Pancreas (tissue), 10 donors: Measurements from ENCODE around the gene SLC9A8. TPM values are rescaled to one million over a fixed set of nuclear protein-coding genes. Genes with fewer than 3 reads are reported as not detected.
A peak's percentile ranks its signal among the peaks of the same experiment; 100 is the strongest.

ENCODE experiments used
- ATAC-seq, 4 donors: fragments of 200-7000 bp; cut with Tn5 transposase; one replicate each; pipeline versions ENCODE4 v1.8.0 to v1.9.1; 2020; ENCODE audit warnings: mild to moderate bottlenecking in 4 of 4, moderate library complexity in 4 of 4
- DNase-seq, 6 donors: peaks; one replicate each; pipeline ENCODE4 v3.0.0-alpha.2; 2020
- FAIRE-seq: peaks from 2 replicates; lab custom pipeline; 2012; peaks lifted over from hg19 to GRCh38; lab: Jason Lieb, UNC
- H3K27ac ChIP-seq, 4 donors: fragments of 200-600 bp; sonication (generic); 1 replicate in 3 of 4; 2 replicates in 1 of 4; pipeline versions ENCODE4 v1.5.0 to v1.8.0; 2020
- H3K27me3 ChIP-seq, 4 donors: fragments of 200-600 bp; one replicate each; pipeline ENCODE4 v1.8.0; 2021
- H3K36me3 ChIP-seq, 3 donors: fragments of 200-600 bp; sonication (generic) in 1 of 3; one replicate each; pipeline versions ENCODE4 v1.5.0 to v1.8.0; 2020 to 2021
- H3K4me1 ChIP-seq, 3 donors: fragments of 200-600 bp; one replicate each; pipeline ENCODE4 v1.8.0; 2021
- H3K4me3 ChIP-seq, 4 donors: fragments of 200-600 bp; sonication (generic) in 2 of 4; one replicate each; pipeline versions ENCODE4 v1.5.0 to v1.8.0; 2020 to 2021
- H3K9me3 ChIP-seq, 4 donors: fragments of 200-600 bp; one replicate each; pipeline ENCODE4 v1.8.0; 2021
- WGBS, 2 donors: extraction: QIAGEN DNeasy Blood & Tissue Kit; methylation state at CpG; one replicate each; pipeline ENCODE4 v1.1.7; 2013; 5-methylcytosine and 5-hydroxymethylcytosine counted together
- intact Hi-C, 3 donors: fragments of 100-400 bp; cut with DNase I; formaldehyde crosslinking; loops; one replicate each; pipeline versions ENCODE4 v1.11.1 to v1.14.2; 2022
- polyA plus RNA-seq, 2 donors: library from polyadenylated mRNA; stranded (reverse); fragments of 200-250 nt; gene quantifications; one replicate each; pipeline ENCODE4 v1.2.3, GENCODE V29; 2013
- total RNA-seq, 6 donors: library from RNA; stranded (reverse); fragmentation: NEBNext Ultra II Directional in 4 of 6; extraction: Animal tissue kit (Norgen Biotek cat#: 25700) in 4 of 6; gene quantifications; one replicate each; pipeline versions ENCODE4 v1.2.1 to v1.2.4, GENCODE V29; 2021 to 2023
- TF ChIP-seq, protein P1 (sequence below), 4 donors: fragments of 200-600 bp; sonication (generic) in 3 of 4; IDR thresholded peaks; one replicate each; pipeline versions ENCODE4 v1.5.0 to v1.8.0; 2021; ENCODE audit warnings: antibody characterized with exemption in 4 of 4
- donor health status: healthy with polysubstance abuse.
- donor health status: DM: no; HTN: no; CAD: no; lungs with moderate emphysema.
- donor health status: DM: no; HTN: no; CAD: no.
- donor health status: control.
- donor health status: control.
- donor health status: Bipolar disorder and iron deficiency.
- donor health status: DM: yes; HTN: yes; CAD: no.
- donor health status: DM: no; HTN: no; CAD: no.
- donor health status: DM: no; HTN: no; CAD: no.
- donor health status: DM: yes; HTN: yes; CAD: no.

Gene SLC9A8
- total and polyA plus RNA-seq, 8 donors, result 4.8 to 9.9 (median 6.8) TPM

DNA sequence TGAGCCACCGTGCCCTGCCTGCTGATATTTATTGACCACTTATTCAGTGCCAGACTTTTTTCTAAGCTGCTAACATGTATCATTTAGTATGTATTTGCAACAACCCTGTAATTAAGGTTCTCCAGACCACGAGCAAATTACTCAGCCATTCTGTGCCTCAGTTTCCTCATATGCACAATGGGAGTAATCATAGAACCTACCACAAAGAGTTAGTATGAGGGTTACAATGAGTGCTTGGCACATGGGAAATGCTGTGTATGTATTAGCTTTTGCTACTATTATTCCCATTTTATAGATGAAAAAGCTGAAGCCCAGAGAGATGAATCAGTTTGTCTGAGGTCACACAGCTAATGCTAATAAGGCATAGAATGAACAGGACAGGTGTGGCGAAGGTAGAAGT is 20.0 kb upstream of the SLC9A8 start:
- TF ChIP-seq, protein P1, sequence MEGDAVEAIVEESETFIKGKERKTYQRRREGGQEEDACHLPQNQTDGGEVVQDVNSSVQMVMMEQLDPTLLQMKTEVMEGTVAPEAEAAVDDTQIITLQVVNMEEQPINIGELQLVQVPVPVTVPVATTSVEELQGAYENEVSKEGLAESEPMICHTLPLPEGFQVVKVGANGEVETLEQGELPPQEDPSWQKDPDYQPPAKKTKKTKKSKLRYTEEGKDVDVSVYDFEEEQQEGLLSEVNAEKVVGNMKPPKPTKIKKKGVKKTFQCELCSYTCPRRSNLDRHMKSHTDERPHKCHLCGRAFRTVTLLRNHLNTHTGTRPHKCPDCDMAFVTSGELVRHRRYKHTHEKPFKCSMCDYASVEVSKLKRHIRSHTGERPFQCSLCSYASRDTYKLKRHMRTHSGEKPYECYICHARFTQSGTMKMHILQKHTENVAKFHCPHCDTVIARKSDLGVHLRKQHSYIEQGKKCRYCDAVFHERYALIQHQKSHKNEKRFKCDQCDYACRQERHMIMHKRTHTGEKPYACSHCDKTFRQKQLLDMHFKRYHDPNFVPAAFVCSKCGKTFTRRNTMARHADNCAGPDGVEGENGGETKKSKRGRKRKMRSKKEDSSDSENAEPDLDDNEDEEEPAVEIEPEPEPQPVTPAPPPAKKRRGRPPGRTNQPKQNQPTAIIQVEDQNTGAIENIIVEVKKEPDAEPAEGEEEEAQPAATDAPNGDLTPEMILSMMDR (IDR thresholded peaks at IDR 0.05), result no peak
- no peaks in the 10 kb centered on the region for H3K36me3 ChIP-seq
- 69 to 80% methylated on average over 3 of the region's 3 CpGs for WGBS, 2 donors
- intact Hi-C loops, result no loop called here
- FAIRE-seq (no peak), DNase-seq (no peak), ATAC-seq (no peak)
- H3K27me3 ChIP-seq, result no peaks in the 10 kb centered on the region
- no peak overlapping the region for H3K27ac ChIP-seq
- no peak overlapping the region for H3K4me3 ChIP-seq
- H3K4me1 ChIP-seq, result no peaks in the 10 kb centered on the region
- no peaks in the 10 kb centered on the region for H3K9me3 ChIP-seq

DNA sequence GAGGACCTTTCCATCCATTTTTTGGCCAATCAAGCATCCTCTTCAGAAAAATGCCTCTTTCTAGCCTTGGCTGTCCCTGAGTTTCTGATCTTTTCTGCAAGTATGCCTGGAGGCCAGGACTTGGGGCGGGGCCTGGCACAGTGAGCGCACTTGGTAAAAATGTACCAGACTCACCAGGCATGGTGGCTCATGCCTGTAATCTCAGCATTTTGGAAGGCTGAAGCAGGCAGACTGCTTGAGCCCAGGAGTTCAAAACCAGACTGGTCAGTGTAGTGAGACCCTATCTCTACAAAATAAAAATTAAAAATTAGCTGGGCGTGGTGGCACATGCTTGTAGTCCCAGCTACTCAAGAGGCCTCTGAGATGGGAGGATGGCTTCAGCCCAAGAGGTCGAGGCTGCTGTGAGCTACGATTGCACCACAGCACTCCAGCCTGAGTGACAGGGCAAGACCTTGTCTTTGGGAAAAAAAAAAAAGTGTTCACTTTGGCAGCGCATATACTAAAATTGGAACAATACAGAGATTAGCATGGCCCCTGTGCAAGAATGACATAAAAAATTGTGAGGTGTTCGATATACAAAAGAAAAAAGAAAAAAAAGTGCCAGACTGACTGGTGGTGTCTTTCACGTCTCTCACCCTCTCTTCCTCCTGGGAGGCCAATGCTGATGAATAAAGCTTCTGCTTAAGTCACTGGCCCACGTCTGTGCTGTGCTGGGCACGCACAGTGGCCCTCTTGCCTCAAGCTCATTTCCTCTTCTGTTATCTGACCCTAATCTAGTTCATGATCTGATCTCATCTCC is 18.1 kb upstream of the SLC9A8 start:
- intact Hi-C loops, result no loop called here
- TF ChIP-seq, protein P1 (IDR thresholded peaks at IDR 0.05), result no peak
- peak in 2 of 4 donors; percentile 29 to 56 for ATAC-seq
- H3K9me3 ChIP-seq, result no peaks in the 10 kb centered on the region
- no peak overlapping the region for H3K4me3 ChIP-seq
- H3K36me3 ChIP-seq, result no peaks in the 10 kb centered on the region
- H3K27ac ChIP-seq, result no peak overlapping the region
- WGBS, 2 donors, result 71 to 77% methylated on average over 10 of the region's 10 CpGs
- FAIRE-seq, result no peak
- no peaks in the 10 kb centered on the region for H3K27me3 ChIP-seq
- H3K4me1 ChIP-seq, result no peaks in the 10 kb centered on the region
- no peak for DNase-seq

DNA sequence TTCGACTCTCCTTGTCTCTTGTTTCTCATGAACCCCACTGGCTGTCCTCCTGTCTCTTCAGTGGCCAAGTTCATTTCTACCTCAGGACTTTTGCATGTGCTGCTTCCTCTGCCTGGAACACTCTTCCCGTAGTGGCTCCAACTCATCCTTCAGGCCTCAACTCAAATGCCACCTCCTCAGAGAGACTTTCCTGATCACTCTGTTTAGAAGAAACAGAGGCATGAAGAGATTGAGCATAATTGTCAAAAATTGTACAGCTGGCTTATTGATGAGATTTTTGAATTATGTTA is 17.5 kb upstream of the SLC9A8 start:
- FAIRE-seq, result no peak
- Histone ChIP-seq H3K4me3 (no peak overlapping the region), H3K36me3 (no peaks in the 10 kb centered on the region), H3K27ac (no peak overlapping the region), H3K9me3 (no peaks in the 10 kb centered on the region), H3K4me1 (no peaks in the 10 kb centered on the region), H3K27me3 (no peaks in the 10 kb centered on the region)
- no peak for ATAC-seq
- DNase-seq, result no peak
- TF ChIP-seq, protein P1 (IDR thresholded peaks at IDR 0.05), result no peak
- WGBS, 2 donors, result 75 to 80% methylated on average over 2 of the region's 2 CpGs
- intact Hi-C loops, result no loop called here

DNA sequence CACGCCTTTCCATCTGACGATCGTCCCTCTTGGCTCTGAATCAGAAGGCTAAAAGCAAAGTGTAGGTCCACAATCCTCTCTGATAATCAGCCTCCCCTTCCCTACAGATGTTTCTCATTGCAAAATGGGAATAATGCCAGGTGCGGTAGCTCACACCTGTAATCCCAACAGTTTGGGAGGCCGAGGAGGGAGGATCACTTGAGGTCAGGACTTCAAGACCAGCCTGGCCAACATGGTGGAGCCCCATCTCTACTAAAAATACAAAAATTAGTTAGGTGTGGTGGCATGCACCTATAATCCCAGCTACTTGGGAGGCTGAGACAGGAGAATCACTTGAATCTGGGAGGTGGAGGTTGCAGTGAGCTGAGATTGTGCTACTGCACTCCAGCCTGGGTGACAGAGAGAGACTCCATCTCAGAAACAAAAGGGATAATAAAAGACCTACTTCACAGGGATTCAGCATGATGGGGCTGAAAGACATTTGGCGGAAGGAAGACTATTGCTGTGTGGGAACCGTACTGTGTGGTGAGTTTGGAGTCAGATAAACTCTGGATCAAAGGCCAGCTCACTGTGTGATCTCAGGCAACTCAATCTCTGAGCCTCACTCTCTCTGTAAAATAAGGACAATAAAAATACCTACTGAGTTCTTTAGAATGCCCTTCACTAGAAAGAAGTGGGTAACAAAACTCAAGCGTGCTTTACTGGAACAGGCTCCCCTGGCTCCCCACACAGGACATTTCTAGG is 15.9 kb upstream of the SLC9A8 start:
- intact Hi-C loops, result no loop called here
- Histone ChIP-seq H3K36me3 (no peaks in the 10 kb centered on the region), H3K27ac (no peak overlapping the region), H3K4me3 (no peak overlapping the region), H3K9me3 (no peaks in the 10 kb centered on the region), H3K27me3 (no peaks in the 10 kb centered on the region), H3K4me1 (no peaks in the 10 kb centered on the region)
- ATAC-seq, result no peak
- DNase-seq, result no peak
- FAIRE-seq, result no peak
- TF ChIP-seq, protein P1 (IDR thresholded peaks at IDR 0.05), result no peak
- 68 to 73% methylated on average over 8 of the region's 8 CpGs for WGBS, 2 donors

DNA sequence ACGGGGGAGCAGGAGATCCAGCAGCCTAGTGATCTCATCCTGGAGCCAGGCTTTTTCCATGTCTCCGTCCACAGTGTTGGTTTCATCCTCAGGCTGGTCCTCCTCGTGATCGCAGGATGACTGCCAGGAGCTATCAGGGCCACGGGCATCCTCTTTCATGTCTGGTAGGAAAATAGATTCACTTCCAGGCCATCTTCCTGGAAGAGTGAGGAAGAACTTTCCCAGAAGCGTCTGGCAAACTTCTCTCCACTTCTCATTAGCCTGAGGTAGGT is 15.3 kb upstream of the SLC9A8 start:
- no peaks in the 10 kb centered on the region for H3K9me3 ChIP-seq
- FAIRE-seq (no peak), DNase-seq (peak in 1 of 6 donors; percentile 24), ATAC-seq (no peak)
- H3K4me3 ChIP-seq, result no peak overlapping the region
- no peaks in the 10 kb centered on the region for H3K4me1 ChIP-seq
- H3K27ac ChIP-seq, result no peak overlapping the region
- 74 to 76% methylated on average over 6 of the region's 6 CpGs for WGBS, 2 donors
- TF ChIP-seq, protein P1 (IDR thresholded peaks at IDR 0.05), result no peak
- H3K36me3 ChIP-seq, result no peaks in the 10 kb centered on the region
- intact Hi-C loops, result no loop called here
- no peaks in the 10 kb centered on the region for H3K27me3 ChIP-seq
